GM18511 (cell line): ENCODE data around the gene RIN2.
"Not testable (repeated sequence)": the region's sequence is repeated elsewhere in the genome, so short reads cannot be mapped to it uniquely, and the experiment has no call there.

ENCODE experiments used
- ATAC-seq: cut with Tn5 transposase; IDR thresholded peaks from one replicate; pipeline ENCODE4 v1.9.1; 2021; ENCODE audit warnings: mild to moderate bottlenecking, moderate library complexity; ENCODE audit not compliant: unreplicated experiment

RIN2 gene

GRCh38 chr20:19737025-19737424 lies 21.0 kb upstream of the RIN2 start:
- ATAC-seq = no peak

GRCh38 chr20:19738951-19739350 lies 19.1 kb upstream of the RIN2 start:
- ATAC-seq = no peak

GRCh38 chr20:19739351-19739750 lies 18.7 kb upstream of the RIN2 start:
- ATAC-seq = no peak

- no peak for ATAC-seq
Measured at GRCh38 chr20:19740512-19740911, 17.5 kb upstream of the RIN2 start.

- ATAC-seq = no peak
Measured at GRCh38 chr20:19741924-19742323, 16.1 kb upstream of the RIN2 start.

GRCh38 chr20:19742974-19743639 lies 15.0 kb upstream of the RIN2 start:
- ATAC-seq = no peak

- no peak for ATAC-seq
Measured at GRCh38 chr20:19743640-19743995, 14.4 kb upstream of the RIN2 start.

GRCh38 chr20:19745106-19745505 lies 13.0 kb upstream of the RIN2 start:
- no peak for ATAC-seq

GRCh38 chr20:19745584-19745983 lies 12.5 kb upstream of the RIN2 start:
- ATAC-seq = no peak

- ATAC-seq = no peak
Measured at GRCh38 chr20:19746396-19746795, 11.7 kb upstream of the RIN2 start.

- no peak for ATAC-seq
Measured at GRCh38 chr20:19747903-19748302, 10.2 kb upstream of the RIN2 start.

- ATAC-seq = no peak
Measured at GRCh38 chr20:19748681-19749080, 9.4 kb upstream of the RIN2 start.

- no peak for ATAC-seq
Measured at GRCh38 chr20:19749618-19750071, 8.4 kb upstream of the RIN2 start.

- ATAC-seq = no peak
Measured at GRCh38 chr20:19750101-19750606, 7.9 kb upstream of the RIN2 start.

GRCh38 chr20:19750907-19751636 lies 7.0 kb upstream of the RIN2 start:
- ATAC-seq = no peak

GRCh38 chr20:19754201-19754600 lies 3.9 kb upstream of the RIN2 start:
- not testable (repeated sequence) for ATAC-seq

- no peak for ATAC-seq
Measured at GRCh38 chr20:19756761-19757486, 1.1 kb upstream of the RIN2 start.

- ATAC-seq = no peak
Measured at GRCh38 chr20:19757487-19758132, 448 bp upstream of the RIN2 start.

GRCh38 chr20:19758501-19759331 lies 658 bp downstream of the RIN2 start:
- no peak for ATAC-seq

GRCh38 chr20:19760371-19760721 lies 2.3 kb downstream of the RIN2 start:
- ATAC-seq = no peak
